WTC11 (cell line): ENCODE measurements around the gene TRPC3. TPM values are rescaled to one million over a fixed set of nuclear protein-coding genes. Genes with fewer than 3 reads are reported as not detected.

Source experiments
- ATAC-seq: fragments of 200-7000 bp; cut with Tn5 transposase; 2 replicates; pipeline ENCODE4 v1.10.0; 2021; ENCODE audit warnings: mild to moderate bottlenecking, moderate library complexity
- CTCF ChIA-PET: fragments of 300-600 bp; sonication (Branson Sonifier 250); formaldehyde crosslinking; loops from one replicate; lab custom pipeline; 2021; ENCODE audit warnings: antibody characterized with exemption; lab: Charles Lee
- POLR2A ChIA-PET: fragments of 350-600 bp; sonication (Branson Sonifier 250); formaldehyde crosslinking; loops from one replicate; lab custom pipeline; 2021; ENCODE audit warnings: antibody characterized with exemption; lab: Charles Lee
- DNase-seq: peaks from one replicate; pipeline ENCODE4 v3.0.0; 2021; ENCODE audit warnings: low spot score
- H3K27ac Mint-ChIP-seq: 2 replicates; pipeline ENCODE4 v1.8.0; 2021; ENCODE audit warnings: mixed read lengths
- H3K27me3 Mint-ChIP-seq: 2 replicates; pipeline ENCODE4 v1.8.0; 2021; ENCODE audit warnings: low read depth, mild to moderate bottlenecking, moderate library complexity, mixed read lengths
- H3K36me3 Mint-ChIP-seq: 2 replicates; pipeline ENCODE4 v1.8.0; 2021; ENCODE audit warnings: mixed read lengths
- H3K4me1 Mint-ChIP-seq: 2 replicates; pipeline ENCODE4 v1.8.0; 2022; ENCODE audit warnings: mixed read lengths
- H3K4me3 Mint-ChIP-seq: 2 replicates; pipeline ENCODE4 v1.8.0; 2021; ENCODE audit warnings: mild to moderate bottlenecking, moderate library complexity, mixed read lengths
- H3K9me3 Mint-ChIP-seq: 2 replicates; pipeline ENCODE4 v1.8.0; 2021; ENCODE audit warnings: mixed read lengths
- ATF3 ChIP-seq: sonication (generic); formaldehyde crosslinking; conservative IDR thresholded peaks from 2 replicates; pipeline ENCODE4 v1.8.1; 2022; ENCODE audit warnings: mild to moderate bottlenecking, missing genetic modification reagents
- ATF6 ChIP-seq: sonication (generic); formaldehyde crosslinking; IDR thresholded peaks from 2 replicates; pipeline ENCODE4 v1.8.1; 2023; ENCODE audit warnings: mild to moderate bottlenecking, missing genetic modification reagents
- E2F5 ChIP-seq: sonication (generic); formaldehyde crosslinking; IDR thresholded peaks from 2 replicates; pipeline ENCODE4 v1.8.1; 2022; ENCODE audit warnings: mild to moderate bottlenecking, moderate library complexity, missing genetic modification reagents
- EMX1 ChIP-seq: fragments of 250-450 bp; sonication (Bioruptor Pico); IDR thresholded peaks from 2 replicates; pipeline ENCODE4 v1.8.0; 2021; ENCODE audit warnings: mild to moderate bottlenecking
- ERG ChIP-seq: fragments of 250-450 bp; sonication (Bioruptor Pico); IDR thresholded peaks from 2 replicates; pipeline ENCODE4 v1.8.0; 2021; ENCODE audit warnings: mild to moderate bottlenecking
- ESRRA ChIP-seq: sonication (generic); formaldehyde crosslinking; IDR thresholded peaks from 2 replicates; pipeline ENCODE4 v1.8.1; 2022; ENCODE audit warnings: mild to moderate bottlenecking, missing genetic modification reagents, borderline replicate concordance
- ETV6 ChIP-seq: sonication (generic); formaldehyde crosslinking; IDR thresholded peaks from 2 replicates; pipeline ENCODE4 v1.8.1; 2022; ENCODE audit warnings: mild to moderate bottlenecking, missing genetic modification reagents
- GRHL2 ChIP-seq: fragments of 250-450 bp; sonication (Bioruptor Pico); IDR thresholded peaks from 2 replicates; pipeline ENCODE4 v1.8.0; 2022; ENCODE audit warnings: mild to moderate bottlenecking, moderate library complexity; ENCODE audit not compliant: insufficient replicate concordance, severe bottlenecking
- JUN ChIP-seq: sonication (generic); formaldehyde crosslinking; IDR thresholded peaks from 2 replicates; pipeline ENCODE4 v1.8.0; 2023; ENCODE audit warnings: mild to moderate bottlenecking, missing genetic modification reagents
- NFYB ChIP-seq: sonication (generic); formaldehyde crosslinking; conservative IDR thresholded peaks from 2 replicates; pipeline ENCODE4 v1.8.0; 2022; ENCODE audit warnings: low read depth, missing genetic modification reagents
- NR3C1 ChIP-seq: sonication (generic); formaldehyde crosslinking; conservative IDR thresholded peaks from 2 replicates; pipeline ENCODE4 v1.8.1; 2023; ENCODE audit warnings: low read depth, mild to moderate bottlenecking, missing genetic modification reagents
- PREB ChIP-seq: sonication (generic); formaldehyde crosslinking; IDR thresholded peaks from 2 replicates; pipeline ENCODE4 v1.8.1; 2022; ENCODE audit warnings: mild to moderate bottlenecking, missing genetic modification reagents, moderate library complexity, borderline replicate concordance
- PRRX2 ChIP-seq: fragments of 250-450 bp; sonication (Bioruptor Pico); IDR thresholded peaks from 2 replicates; pipeline ENCODE4 v1.8.0; 2021; ENCODE audit warnings: mild to moderate bottlenecking
- SMAD4 ChIP-seq: sonication (generic); formaldehyde crosslinking; IDR thresholded peaks from 2 replicates; pipeline ENCODE4 v1.8.0; 2022; ENCODE audit warnings: mild to moderate bottlenecking, missing genetic modification reagents
- SOX15 ChIP-seq: fragments of 250-450 bp; sonication (Bioruptor Pico); IDR thresholded peaks from 2 replicates; pipeline ENCODE4 v1.9.0; 2021; ENCODE audit warnings: mild to moderate bottlenecking
- TP53 ChIP-seq: sonication (generic); formaldehyde crosslinking; IDR thresholded peaks from 2 replicates; pipeline ENCODE4 v1.8.1; 2023; ENCODE audit warnings: mild to moderate bottlenecking, missing genetic modification reagents
- ZMAT4 ChIP-seq: fragments of 250-450 bp; sonication (Bioruptor Pico); IDR thresholded peaks from 2 replicates; pipeline ENCODE4 v1.9.0; 2021; ENCODE audit warnings: mild to moderate bottlenecking
- ZNF317 ChIP-seq: sonication (generic); formaldehyde crosslinking; IDR thresholded peaks from 2 replicates; pipeline ENCODE4 v1.8.1; 2023; ENCODE audit warnings: low read depth, mild to moderate bottlenecking, moderate library complexity, missing genetic modification reagents, borderline replicate concordance
- ZNF396 ChIP-seq: fragments of 250-450 bp; sonication (Bioruptor Pico); IDR thresholded peaks from 2 replicates; pipeline ENCODE4 v1.8.0; 2021; ENCODE audit warnings: mild to moderate bottlenecking, moderate library complexity, borderline replicate concordance
- ZNF423 ChIP-seq: fragments of 250-450 bp; sonication (Bioruptor Pico); IDR thresholded peaks from 2 replicates; pipeline ENCODE4 v2.1.2; 2022; ENCODE audit warnings: mild to moderate bottlenecking, moderate library complexity
- ZNF512 ChIP-seq: sonication (generic); formaldehyde crosslinking; IDR thresholded peaks from 2 replicates; pipeline ENCODE4 v1.8.1; 2022; ENCODE audit warnings: missing genetic modification reagents, borderline replicate concordance
- ZSCAN18 ChIP-seq: fragments of 250-450 bp; sonication (Bioruptor Pico); IDR thresholded peaks from 2 replicates; pipeline ENCODE4 v2.1.2; 2022; ENCODE audit warnings: mild to moderate bottlenecking, moderate library complexity
- total RNA-seq: library from RNA; stranded (reverse); gene quantifications from 3 replicates; pipeline ENCODE4 v1.2.3, GENCODE V29; 2021

The TRPC3 gene
- total RNA-seq, 1 experiment from 2014 or later: 0.26 TPM

- ChIA-PET CTCF (no interaction called here), POLR2A (no interaction called here)
- Mint-ChIP-seq H3K27ac (no peak overlapping the region), H3K27me3 (no peaks in the 10 kb centered on the region), H3K9me3 (no peaks in the 10 kb centered on the region), H3K36me3 (peaks cover 12% of the 10 kb centered on the region), H3K4me3 (no peak overlapping the region), H3K4me1 (peaks cover 6% of the 10 kb centered on the region)
- TF ChIP-seq SMAD4 (no peak), ATF6 (CRISPR knock-in tag) (no peak), E2F5 (CRISPR knock-in tag) (no peak), EMX1 (CRISPR knock-in tag) (no peak), ESRRA (CRISPR knock-in tag) (no peak), PREB (no peak), ZNF512 (no peak), ZNF423 (CRISPR knock-in tag) (no peak), ZMAT4 (CRISPR knock-in tag) (no peak), ZNF396 (CRISPR knock-in tag) (no peak), JUN (CRISPR knock-in tag) (no peak), ATF3 (CRISPR knock-in tag) (no peak), GRHL2 (CRISPR knock-in tag) (no peak)
- ATAC-seq (no peak), DNase-seq (no peak)
Observed at GRCh38 chr4:121861426-121861825, 90.4 kb downstream of the TRPC3 start.

- Mint-ChIP-seq H3K4me1 (peaks cover 6% of the 10 kb centered on the region), H3K36me3 (peaks cover 3% of the 10 kb centered on the region; the same call in 1 of the 2 replicates), H3K9me3 (no peaks in the 10 kb centered on the region), H3K4me3 (no peak overlapping the region), H3K27me3 (no peaks in the 10 kb centered on the region), H3K27ac (no peak overlapping the region)
- DNase-seq (no peak), ATAC-seq (no peak)
- ChIA-PET CTCF (no interaction called here), POLR2A (no interaction called here)
- TF ChIP-seq E2F5 (CRISPR knock-in tag) (no peak), NFYB (no peak), GRHL2 (CRISPR knock-in tag) (no peak), SMAD4 (no peak), PRRX2 (CRISPR knock-in tag) (no peak), ZMAT4 (CRISPR knock-in tag) (no peak), NR3C1 (CRISPR knock-in tag) (no peak), ETV6 (CRISPR knock-in tag) (no peak), ZSCAN18 (CRISPR knock-in tag) (no peak), SOX15 (CRISPR knock-in tag) (no peak), ZNF317 (CRISPR knock-in tag) (no peak), ATF3 (CRISPR knock-in tag) (no peak), TP53 (CRISPR knock-in tag) (no peak), ERG (CRISPR knock-in tag) (no peak)
Observed at GRCh38 chr4:121860121-121860520, 91.7 kb downstream of the TRPC3 start.
